Mammary epithelial cell (primary cell): Measurements from ENCODE around the gene SCN8A.

ENCODE experiments used
- EZH2 ChIP-seq: IDR thresholded peaks from 2 replicates; pipeline ENCODE4 v1.6.1; 2012; ENCODE audit warnings: low read length, inconsistent platforms, borderline replicate concordance
- TF ChIP-seq, protein P1 (sequence below), 2 donors: IDR thresholded peaks in 1 of 2; conservative IDR thresholded peaks in 1 of 2; 2 replicates each; pipeline ENCODE4 v1.5.1; 2011 to 2012; ENCODE audit warnings: inconsistent platforms in 2 of 2, low read length in 2 of 2, mild to moderate bottlenecking in 2 of 2, control low read depth in 1 of 2, low read depth in 1 of 2; ENCODE audit not compliant: insufficient read depth in 1 of 2; ENCODE audit errors: extremely low read depth in 1 of 2

DNA sequence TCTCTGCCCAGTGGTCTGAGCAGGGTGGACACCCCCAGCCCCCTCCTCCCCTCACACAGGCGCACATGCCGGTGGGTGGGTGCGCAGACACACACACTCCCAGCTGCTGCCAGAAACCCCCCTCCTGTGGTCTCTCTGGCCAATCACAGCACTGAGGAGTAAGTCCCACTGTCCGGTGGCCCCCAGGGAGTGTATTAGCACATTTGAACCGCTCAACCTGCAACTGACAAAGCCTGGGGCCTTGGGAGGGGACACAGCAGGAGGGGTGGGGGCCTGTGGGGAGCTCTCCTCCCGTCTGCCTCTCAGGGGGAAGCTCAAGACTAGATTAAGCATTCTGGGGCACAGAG, 245.8 kb downstream of the SCN8A start:
- no peak for TF ChIP-seq EZH2
- TF ChIP-seq, protein P1, sequence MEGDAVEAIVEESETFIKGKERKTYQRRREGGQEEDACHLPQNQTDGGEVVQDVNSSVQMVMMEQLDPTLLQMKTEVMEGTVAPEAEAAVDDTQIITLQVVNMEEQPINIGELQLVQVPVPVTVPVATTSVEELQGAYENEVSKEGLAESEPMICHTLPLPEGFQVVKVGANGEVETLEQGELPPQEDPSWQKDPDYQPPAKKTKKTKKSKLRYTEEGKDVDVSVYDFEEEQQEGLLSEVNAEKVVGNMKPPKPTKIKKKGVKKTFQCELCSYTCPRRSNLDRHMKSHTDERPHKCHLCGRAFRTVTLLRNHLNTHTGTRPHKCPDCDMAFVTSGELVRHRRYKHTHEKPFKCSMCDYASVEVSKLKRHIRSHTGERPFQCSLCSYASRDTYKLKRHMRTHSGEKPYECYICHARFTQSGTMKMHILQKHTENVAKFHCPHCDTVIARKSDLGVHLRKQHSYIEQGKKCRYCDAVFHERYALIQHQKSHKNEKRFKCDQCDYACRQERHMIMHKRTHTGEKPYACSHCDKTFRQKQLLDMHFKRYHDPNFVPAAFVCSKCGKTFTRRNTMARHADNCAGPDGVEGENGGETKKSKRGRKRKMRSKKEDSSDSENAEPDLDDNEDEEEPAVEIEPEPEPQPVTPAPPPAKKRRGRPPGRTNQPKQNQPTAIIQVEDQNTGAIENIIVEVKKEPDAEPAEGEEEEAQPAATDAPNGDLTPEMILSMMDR (conservative IDR thresholded peaks at IDR 0.05 in 1 of 2, IDR thresholded peaks at IDR 0.05 in 1 of 2; ENCODE audit: extremely low read depth in 1 of 2, insufficient read depth in 1 of 2, low read depth in 1 of 2, low read length in 2 of 2): no peak
